ENCODE data around the gene STEAP1.
"Not testable (repeated sequence)": the region's sequence is repeated elsewhere in the genome, so short reads cannot be mapped to it uniquely, and the experiment has no call there.

Gene STEAP1

GRCh38 chr7:90153943-90154771 is at the start of gene STEAP1:
Gene STEAP1, plus strand, starts transcription at chr7:90154469. Its CDS starts 5,320 bp downstream, at chr7:90159789.
- DNase-seq: peak; percentile 58

GRCh38 chr7:90114972-90115371 is 39.3 kb upstream of the STEAP1 start:
- DNase-seq: not testable (repeated sequence)

- not testable (repeated sequence) for DNase-seq
These were observed 35.6 kb upstream of the STEAP1 start for GRCh38 chr7:90118551-90119177.

- peak; percentile 2 for DNase-seq
These were observed 34.9 kb upstream of the STEAP1 start for GRCh38 chr7:90119178-90119971.

- not testable (repeated sequence) for DNase-seq
These were observed 34.1 kb upstream of the STEAP1 start for GRCh38 chr7:90120205-90120604.

GRCh38 chr7:90131746-90132145 is 22.5 kb upstream of the STEAP1 start:
- not testable (repeated sequence) for DNase-seq

GRCh38 chr7:90147079-90147960 is 6.9 kb upstream of the STEAP1 start:
- not testable (repeated sequence) for DNase-seq

- DNase-seq: not testable (repeated sequence)
These were observed 4.8 kb upstream of the STEAP1 start for GRCh38 chr7:90149428-90149827.

- not testable (repeated sequence) for DNase-seq
These were observed 2.4 kb upstream of the STEAP1 start for GRCh38 chr7:90151884-90152283.

- peak; percentile 6 for DNase-seq
These were observed 1.5 kb upstream of the STEAP1 start for GRCh38 chr7:90152642-90153253.

GRCh38 chr7:90155206-90155605 is 937 bp downstream of the STEAP1 start:
- DNase-seq: no peak

- DNase-seq: not testable (repeated sequence)
These were observed 3.1 kb downstream of the STEAP1 start for GRCh38 chr7:90157331-90157730.

GRCh38 chr7:90157761-90158350 is 3.6 kb downstream of the STEAP1 start:
- not testable (repeated sequence) for DNase-seq

GRCh38 chr7:90163534-90163933 is 9.3 kb downstream of the STEAP1 start:
- no peak for DNase-seq

- DNase-seq: no peak
These were observed 11.5 kb downstream of the STEAP1 start for GRCh38 chr7:90165724-90166123.

GRCh38 chr7:90166153-90166552 is 11.9 kb downstream of the STEAP1 start:
- no peak for DNase-seq

GRCh38 chr7:90167361-90167760 is 13.1 kb downstream of the STEAP1 start:
- no peak for DNase-seq

GRCh38 chr7:90169891-90170290 is 15.6 kb downstream of the STEAP1 start:
- no peak for DNase-seq

- DNase-seq: no peak
These were observed 17.9 kb downstream of the STEAP1 start for GRCh38 chr7:90172121-90172520.

- no peak for DNase-seq
These were observed 18.4 kb downstream of the STEAP1 start for GRCh38 chr7:90172624-90173023.

GRCh38 chr7:90173127-90173844 is 19.0 kb downstream of the STEAP1 start:
- no peak for DNase-seq

Data from NCI-H510A treated with DMSO at 0.1 percent for 48 hours (cell line).